Body of pancreas (tissue), 4 donors: ENCODE data around the gene TESPA1. TPM values are rescaled to one million over a fixed set of nuclear protein-coding genes. Genes with fewer than 3 reads are reported as not detected.

Source experiments
- ATAC-seq: fragments of 150-250 bp; one replicate; pipeline ENCODE4 v1.9.1; 2016
- DNase-seq, 4 donors: peaks; one replicate each; pipeline ENCODE4 v3.0.0-alpha.2; 2019
- H3K27ac ChIP-seq, 4 donors: fragments of 200-600 bp; sonication (generic); 1 replicate in 3 of 4; 2 replicates in 1 of 4; pipeline versions ENCODE4 v1.5.1 to v1.6.1; 2016 to 2019; ENCODE audit warnings: mild to moderate bottlenecking in 1 of 4, mixed read lengths in 1 of 4, moderate library complexity in 1 of 4
- H3K27me3 ChIP-seq, 2 donors: fragments of 200-600 bp; sonication (generic); one replicate each; pipeline ENCODE4 v1.6.0; 2016; ENCODE audit warnings: mild to moderate bottlenecking in 1 of 2
- H3K36me3 ChIP-seq, 2 donors: fragments of 200-600 bp; sonication (generic); replicated peaks in 1 of 2; 2 replicates each; pipeline ENCODE4 v1.5.1; 2016; ENCODE audit warnings: low read depth in 2 of 2; ENCODE audit not compliant: insufficient read depth in 1 of 2
- H3K4me1 ChIP-seq: fragments of 200-600 bp; sonication (generic); one replicate; pipeline ENCODE4 v1.6.0; 2016
- H3K4me3 ChIP-seq, 2 donors: fragments of 200-600 bp; sonication (generic); 1 replicate in 1 of 2; 2 replicates in 1 of 2; pipeline ENCODE4 v1.5.1; 2016 to 2019
- H3K9me3 ChIP-seq, 3 donors: fragments of 200-600 bp; sonication (generic); 1 replicate in 2 of 3; 2 replicates in 1 of 3; pipeline ENCODE4 v1.5.1; 2016
- POLR2A ChIP-seq, 3 donors: fragments of 450-650 bp; IDR thresholded peaks; one replicate each; pipeline ENCODE4 v1.6.1; 2016; ENCODE audit warnings: antibody characterized with exemption in 3 of 3, mild to moderate bottlenecking in 2 of 3
- WGBS, 2 donors: methylation state at CpG; one replicate each; pipeline ENCODE4 v1.1.5; 2017; 5-methylcytosine and 5-hydroxymethylcytosine counted together
- intact Hi-C: fragments of 100-400 bp; cut with DNase I; formaldehyde crosslinking; loops from one replicate; pipeline ENCODE4 v1.15.1; 2023
- total RNA-seq, 2 donors: library from RNA; depleted of rRNA; stranded (reverse); fragments of >200 nt; gene quantifications; one replicate each; pipeline ENCODE4 v1.1.0, GENCODE V29; 2016
- TF ChIP-seq, protein P1 (sequence below), 7 experiments: fragments of 450-650 bp in 4 of 7; fragments of 200-600 bp in 3 of 7; sonication (generic) in 3 of 7; IDR thresholded peaks; one replicate each; pipeline ENCODE4 v1.5.1; 2016 to 2019; ENCODE audit warnings: antibody characterized with exemption in 7 of 7

TESPA1 gene
- total RNA-seq, 2 donors from 2014 or later: not detected

- H3K36me3 ChIP-seq: no peaks in the 10 kb centered on the region
- no peak for ATAC-seq
- no peaks in the 10 kb centered on the region for H3K27me3 ChIP-seq
- no peak for DNase-seq
- 30 to 37% methylated on average over 8 of the region's 8 CpGs for WGBS, 2 donors
- intact Hi-C loops: no loop called here
- H3K4me3 ChIP-seq: no peak overlapping the region
- TF ChIP-seq POLR2A (IDR thresholded peaks at IDR 0.05): no peak
- TF ChIP-seq, protein P1, sequence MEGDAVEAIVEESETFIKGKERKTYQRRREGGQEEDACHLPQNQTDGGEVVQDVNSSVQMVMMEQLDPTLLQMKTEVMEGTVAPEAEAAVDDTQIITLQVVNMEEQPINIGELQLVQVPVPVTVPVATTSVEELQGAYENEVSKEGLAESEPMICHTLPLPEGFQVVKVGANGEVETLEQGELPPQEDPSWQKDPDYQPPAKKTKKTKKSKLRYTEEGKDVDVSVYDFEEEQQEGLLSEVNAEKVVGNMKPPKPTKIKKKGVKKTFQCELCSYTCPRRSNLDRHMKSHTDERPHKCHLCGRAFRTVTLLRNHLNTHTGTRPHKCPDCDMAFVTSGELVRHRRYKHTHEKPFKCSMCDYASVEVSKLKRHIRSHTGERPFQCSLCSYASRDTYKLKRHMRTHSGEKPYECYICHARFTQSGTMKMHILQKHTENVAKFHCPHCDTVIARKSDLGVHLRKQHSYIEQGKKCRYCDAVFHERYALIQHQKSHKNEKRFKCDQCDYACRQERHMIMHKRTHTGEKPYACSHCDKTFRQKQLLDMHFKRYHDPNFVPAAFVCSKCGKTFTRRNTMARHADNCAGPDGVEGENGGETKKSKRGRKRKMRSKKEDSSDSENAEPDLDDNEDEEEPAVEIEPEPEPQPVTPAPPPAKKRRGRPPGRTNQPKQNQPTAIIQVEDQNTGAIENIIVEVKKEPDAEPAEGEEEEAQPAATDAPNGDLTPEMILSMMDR (IDR thresholded peaks at IDR 0.05): no peak
- H3K9me3 ChIP-seq: peaks cover 0 to 10% (median 0%) of the 10 kb centered on the region in 3 donors
- no peaks in the 10 kb centered on the region for H3K4me1 ChIP-seq
- no peak overlapping the region for H3K27ac ChIP-seq
Measured at GRCh38 chr12:54924972-54925707, 59.4 kb downstream of the TESPA1 start.

- ATAC-seq (no peak), DNase-seq (no peak)
- Histone ChIP-seq H3K4me1 (no peaks in the 10 kb centered on the region), H3K27me3 (no peaks in the 10 kb centered on the region), H3K27ac (no peak overlapping the region), H3K36me3 (no peaks in the 10 kb centered on the region), H3K9me3 (no peaks in the 10 kb centered on the region), H3K4me3 (no peak overlapping the region)
- intact Hi-C loops: no loop called here
- TF ChIP-seq POLR2A (IDR thresholded peaks at IDR 0.05): no peak
- TF ChIP-seq, protein P1 (IDR thresholded peaks at IDR 0.05): no peak
- 76 to 77% methylated on average over 14 to 21 of the region's 21 CpGs for WGBS, 2 donors
Measured at GRCh38 chr12:54917001-54917488, 67.5 kb downstream of the TESPA1 start.

Other genes starting within 250 kb of the TESPA1 start
- not detected for gene MUCL1, start 130.2 kb downstream of the TESPA1 start, total RNA-seq
- not detected for gene NEUROD4, start 35.2 kb upstream of the TESPA1 start, total RNA-seq
- not detected for gene OR9K2, start 141.6 kb upstream of the TESPA1 start, total RNA-seq
- not detected for gene OR10A7, start 236.3 kb upstream of the TESPA1 start, total RNA-seq